ENCODE results near the gene COA5.

DNA sequence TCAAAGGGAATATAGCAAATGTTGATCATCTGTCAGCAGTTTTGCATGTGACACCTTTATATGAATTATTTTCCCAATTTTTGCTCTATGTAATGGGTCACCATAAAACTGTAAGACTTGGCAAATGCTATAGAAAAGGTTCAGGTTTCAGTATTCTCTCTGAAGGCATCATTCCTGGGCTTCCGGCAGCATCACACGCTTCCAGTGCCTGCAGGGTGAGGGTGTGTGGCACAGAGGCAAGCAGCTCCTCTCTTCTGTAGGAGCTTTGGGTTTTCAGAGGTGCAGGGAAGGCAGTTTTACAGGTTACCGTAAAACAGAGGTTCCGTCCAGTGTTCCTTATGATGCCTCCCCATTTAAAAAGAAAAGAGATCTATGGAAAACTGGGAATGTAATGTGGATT, 18.8 kb downstream of the COA5 start:
- no peak for TF ChIP-seq POLR2AphosphoS5 (IDR thresholded peaks at IDR 0.05; ENCODE audit: low read depth, low read length)
- no peak for TF ChIP-seq TAF1 (IDR thresholded peaks at IDR 0.05; ENCODE audit: borderline replicate concordance, low read depth, low read length)
